Trophoblast cell (in vitro differentiated cells and primary cell): ENCODE results near the gene STKLD1.

Experiments used
- DNase-seq, 2 donors: peaks; one replicate each; pipeline ENCODE4 v3.0.0-alpha.2; 2016
- H2AFZ ChIP-seq: 2 replicates; pipeline ENCODE4 v1.6.1; 2013; ENCODE audit warnings: low read length, moderate library complexity, mild to moderate bottlenecking; ENCODE audit not compliant: insufficient read depth, poor library complexity
- H2AK5ac ChIP-seq: 2 replicates; pipeline ENCODE4 v1.6.1; 2013; ENCODE audit warnings: mild to moderate bottlenecking, low read length
- H2BK120ac ChIP-seq: 2 replicates; pipeline ENCODE4 v1.6.1; 2013; ENCODE audit warnings: low read length, mild to moderate bottlenecking, moderate library complexity; ENCODE audit not compliant: insufficient read depth, poor library complexity
- H2BK12ac ChIP-seq: 2 replicates; pipeline ENCODE4 v1.6.1; 2013; ENCODE audit warnings: mild to moderate bottlenecking, low read length, moderate library complexity
- H2BK5ac ChIP-seq: 2 replicates; pipeline ENCODE4 v1.6.1; 2013; ENCODE audit warnings: low read length, low read depth, moderate library complexity, mild to moderate bottlenecking; ENCODE audit not compliant: poor library complexity
- H3K14ac ChIP-seq: 2 replicates; pipeline ENCODE4 v1.6.1; 2013; ENCODE audit warnings: mild to moderate bottlenecking, low read length
- H3K18ac ChIP-seq: 2 replicates; pipeline ENCODE4 v1.6.1; 2013; ENCODE audit warnings: mild to moderate bottlenecking, low read length
- H3K23ac ChIP-seq: 2 replicates; pipeline ENCODE4 v1.6.1; 2013; ENCODE audit warnings: low read length
- H3K27ac ChIP-seq: 2 replicates; pipeline ENCODE4 v1.5.1; 2013; ENCODE audit warnings: low read depth, mild to moderate bottlenecking, inconsistent platforms, low read length, moderate library complexity
- H3K27me3 ChIP-seq: 2 replicates; pipeline ENCODE4 v1.6.1; 2013; ENCODE audit warnings: inconsistent platforms, mild to moderate bottlenecking, low read length, moderate library complexity; ENCODE audit not compliant: insufficient read depth
- H3K36me3 ChIP-seq, 2 experiments: 1 replicate in 1 of 2; 2 replicates in 1 of 2; pipeline ENCODE4 v1.6.1; 2013; ENCODE audit warnings: low read length in 2 of 2, mild to moderate bottlenecking in 2 of 2, moderate library complexity in 1 of 2; ENCODE audit not compliant: insufficient read depth in 2 of 2, control insufficient read depth in 1 of 2
- H3K4ac ChIP-seq: 2 replicates; pipeline ENCODE4 v1.6.1; 2013; ENCODE audit warnings: low read depth, mild to moderate bottlenecking, low read length, moderate library complexity
- H3K4me1 ChIP-seq, 2 experiments: 1 replicate in 1 of 2; 2 replicates in 1 of 2; pipeline ENCODE4 v1.6.1; 2013; ENCODE audit warnings: low read length in 2 of 2, mild to moderate bottlenecking in 2 of 2, moderate library complexity in 1 of 2; ENCODE audit not compliant: insufficient read depth in 2 of 2, control insufficient read depth in 1 of 2
- H3K4me2 ChIP-seq: 2 replicates; pipeline ENCODE4 v1.6.1; 2013; ENCODE audit warnings: inconsistent platforms, mild to moderate bottlenecking, low read length, moderate library complexity
- H3K4me3 ChIP-seq: 2 replicates; pipeline ENCODE4 v1.5.1; 2013; ENCODE audit warnings: mild to moderate bottlenecking, low read depth, low read length, inconsistent platforms
- H3K79me1 ChIP-seq: one replicate; pipeline ENCODE4 v1.6.1; 2013; ENCODE audit warnings: low read length
- H3K79me2 ChIP-seq: 2 replicates; pipeline ENCODE4 v1.6.1; 2013; ENCODE audit warnings: low read length, mild to moderate bottlenecking; ENCODE audit not compliant: control insufficient read depth, insufficient read depth, poor library complexity
- H3K9ac ChIP-seq: 2 replicates; pipeline ENCODE4 v1.6.1; 2013; ENCODE audit warnings: mild to moderate bottlenecking, low read length
- H3K9me3 ChIP-seq: 2 replicates; pipeline ENCODE4 v1.6.1; 2013; ENCODE audit warnings: low read depth, mild to moderate bottlenecking, control low read depth, inconsistent platforms, low read length; ENCODE audit not compliant: insufficient read depth
- H4K12ac ChIP-seq: 2 replicates; pipeline ENCODE4 v1.6.1; 2013; ENCODE audit warnings: low read depth, mild to moderate bottlenecking, low read length, moderate library complexity
- H4K8ac ChIP-seq: 2 replicates; pipeline ENCODE4 v1.6.1; 2013; ENCODE audit warnings: low read depth, mild to moderate bottlenecking, low read length, moderate library complexity
- H4K91ac ChIP-seq: one replicate; pipeline ENCODE4 v1.6.1; 2013; ENCODE audit warnings: low read depth, mild to moderate bottlenecking, low read length, moderate library complexity
- WGBS: extraction: QIAGEN DNeasy Blood & Tissue Kit; methylation state at CpG from one replicate; pipeline ENCODE4 v1.1.7; 2013; ENCODE audit warnings: missing lambda C conversion rate; ENCODE audit not compliant: insufficient read length, insufficient coverage; ENCODE audit errors: extremely low coverage; 5-methylcytosine and 5-hydroxymethylcytosine counted together

STKLD1 gene

GRCh38 chr9:133339641-133340040, 36.5 kb upstream of the STKLD1 start:
- Histone ChIP-seq H3K27ac (no peak overlapping the region), H2BK120ac (no peak overlapping the region), H2BK5ac (no peak overlapping the region), H3K9me3 (no peaks in the 10 kb centered on the region), H4K91ac (no peak overlapping the region), H2AFZ (no peak overlapping the region), H4K12ac (no peak overlapping the region), H3K79me1 (peaks cover 6% of the 10 kb centered on the region), H3K23ac (no peak overlapping the region), H3K79me2 (peaks cover 5% of the 10 kb centered on the region), H2BK12ac (no peak overlapping the region), H3K4me2 (no peak overlapping the region), H3K27me3 (no peaks in the 10 kb centered on the region), H4K8ac (no peak overlapping the region), H3K18ac (no peak overlapping the region), H3K4ac (no peak overlapping the region), H3K36me3 (peaks cover 49 to 56% of the 10 kb centered on the region in 2 experiments), H3K4me1 (peaks cover 0 to 3% of the 10 kb centered on the region in 2 experiments), H2AK5ac (no peak overlapping the region), H3K9ac (no peak overlapping the region), H3K4me3 (no peak overlapping the region), H3K14ac (no peak overlapping the region)
- no peak for DNase-seq
- no CpG with 5 or more reads among the region's 5 CpGs for WGBS

- peaks cover 55 to 62% of the 10 kb centered on the region in 2 experiments for H3K36me3 ChIP-seq
- no peaks in the 10 kb centered on the region for H3K27me3 ChIP-seq
- peaks cover 6% of the 10 kb centered on the region for H3K79me1 ChIP-seq
- no peak overlapping the region for H4K91ac ChIP-seq
- H2BK5ac ChIP-seq: no peak overlapping the region
- no peak overlapping the region for H3K4me2 ChIP-seq
- H3K79me2 ChIP-seq: peaks cover 5% of the 10 kb centered on the region
- H3K18ac ChIP-seq: no peak overlapping the region
- H2AK5ac ChIP-seq: no peak overlapping the region
- H3K4me1 ChIP-seq: peaks cover 0 to 3% of the 10 kb centered on the region in 2 experiments
- no peak overlapping the region for H2BK12ac ChIP-seq
- no peak overlapping the region for H3K23ac ChIP-seq
- no peak overlapping the region for H3K4ac ChIP-seq
- peaks cover under 1% of the 10 kb centered on the region for H3K9me3 ChIP-seq
- no peak overlapping the region for H3K4me3 ChIP-seq
- H4K8ac ChIP-seq: no peak overlapping the region
- no peak overlapping the region for H2AFZ ChIP-seq
- no peak overlapping the region for H3K9ac ChIP-seq
- H4K12ac ChIP-seq: no peak overlapping the region
- H2BK120ac ChIP-seq: no peak overlapping the region
- DNase-seq: no peak
- no peak overlapping the region for H3K27ac ChIP-seq
- no peak overlapping the region for H3K14ac ChIP-seq
- WGBS: no CpG with 5 or more reads among the region's 3 CpGs
Measured at GRCh38 chr9:133340256-133340655, 35.9 kb upstream of the STKLD1 start.

- H3K18ac ChIP-seq: no peak overlapping the region
- peaks cover 4% of the 10 kb centered on the region for H3K79me1 ChIP-seq
- H3K27ac ChIP-seq: no peak overlapping the region
- H3K9ac ChIP-seq: no peak overlapping the region
- H4K8ac ChIP-seq: no peak overlapping the region
- no peak overlapping the region for H2BK120ac ChIP-seq
- H2AK5ac ChIP-seq: no peak overlapping the region
- H3K36me3 ChIP-seq: peaks cover 62 to 68% of the 10 kb centered on the region in 2 experiments
- no peak overlapping the region for H3K4ac ChIP-seq
- H3K4me2 ChIP-seq: no peak overlapping the region
- no peak overlapping the region for H2BK12ac ChIP-seq
- WGBS: no CpG with 5 or more reads among the region's 13 CpGs
- H3K23ac ChIP-seq: no peak overlapping the region
- no peak overlapping the region for H2BK5ac ChIP-seq
- peaks cover 1% of the 10 kb centered on the region for H3K9me3 ChIP-seq
- no peak for DNase-seq
- no peak overlapping the region for H3K4me3 ChIP-seq
- no peaks in the 10 kb centered on the region for H3K27me3 ChIP-seq
- no peak overlapping the region for H2AFZ ChIP-seq
- H3K4me1 ChIP-seq: peaks cover 0 to 3% of the 10 kb centered on the region in 2 experiments
- no peak overlapping the region for H3K14ac ChIP-seq
- H4K12ac ChIP-seq: no peak overlapping the region
- peaks cover under 1% of the 10 kb centered on the region for H3K79me2 ChIP-seq
- no peak overlapping the region for H4K91ac ChIP-seq
Measured at GRCh38 chr9:133340916-133341315, 35.2 kb upstream of the STKLD1 start.

- Histone ChIP-seq H2AFZ (no peak overlapping the region), H3K79me1 (no peaks in the 10 kb centered on the region), H2AK5ac (no peak overlapping the region), H3K9me3 (peaks cover 1% of the 10 kb centered on the region), H4K91ac (no peak overlapping the region), H3K36me3 (peaks cover 63 to 74% of the 10 kb centered on the region in 2 experiments), H3K4me2 (no peak overlapping the region), H3K4me3 (no peak overlapping the region), H3K23ac (no peak overlapping the region), H3K18ac (no peak overlapping the region), H3K4me1 (peaks cover 0 to 4% of the 10 kb centered on the region in 2 experiments), H4K12ac (no peak overlapping the region), H3K27ac (no peak overlapping the region), H2BK5ac (no peak overlapping the region), H2BK12ac (no peak overlapping the region), H3K9ac (no peak overlapping the region), H3K79me2 (no peaks in the 10 kb centered on the region), H4K8ac (no peak overlapping the region), H3K14ac (no peak overlapping the region), H3K4ac (no peak overlapping the region), H3K27me3 (no peaks in the 10 kb centered on the region), H2BK120ac (no peak overlapping the region)
- WGBS: no CpG with 5 or more reads among the region's 15 CpGs
- no peak for DNase-seq
Measured at GRCh38 chr9:133341369-133342068, 34.6 kb upstream of the STKLD1 start.
